GM13976 (cell line): ENCODE results near the gene C11orf65.

Experiments
- DNase-seq: peaks from one replicate; pipeline ENCODE4 v3.0.0; 2012; ENCODE audit warnings: low spot score
- in situ Hi-C: fragments of 300-500 bp; cut with MboI; formaldehyde crosslinking; loops from one replicate; pipeline ENCODE4 v1.12.0; 2022; ENCODE audit warnings: low sequenced_read_pairs, mixed read lengths, inconsistent platforms; ENCODE audit not compliant: unreplicated experiment
- TF ChIP-seq, protein P1 (sequence below): IDR thresholded peaks from 2 replicates; pipeline ENCODE4 v1.5.1; 2012; ENCODE audit warnings: borderline replicate concordance, mild to moderate bottlenecking; ENCODE audit not compliant: insufficient read depth; ENCODE audit errors: extremely low read depth, missing control alignments, control extremely low read depth

The C11orf65 gene

DNA sequence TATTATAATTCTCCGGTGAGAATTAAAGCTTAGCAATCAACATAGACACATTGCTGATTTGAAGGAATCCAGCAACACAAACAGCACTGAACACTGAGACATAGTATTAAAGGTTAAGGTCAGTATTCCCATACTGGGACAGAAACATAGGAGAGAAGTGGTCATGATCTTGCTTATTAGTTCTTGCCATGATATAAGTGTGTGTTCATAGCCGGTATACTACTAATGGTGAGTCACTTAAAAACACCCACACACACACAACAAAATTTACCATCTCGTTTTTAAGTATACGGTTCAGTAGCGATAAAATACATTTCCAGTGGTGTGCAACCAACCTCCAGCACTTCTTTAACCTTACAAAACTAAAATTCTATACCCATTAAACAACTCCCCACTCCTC is 96.3 kb downstream of the C11orf65 start:
- no peak for DNase-seq
- in situ Hi-C loops: no loop called here
- TF ChIP-seq, protein P1, sequence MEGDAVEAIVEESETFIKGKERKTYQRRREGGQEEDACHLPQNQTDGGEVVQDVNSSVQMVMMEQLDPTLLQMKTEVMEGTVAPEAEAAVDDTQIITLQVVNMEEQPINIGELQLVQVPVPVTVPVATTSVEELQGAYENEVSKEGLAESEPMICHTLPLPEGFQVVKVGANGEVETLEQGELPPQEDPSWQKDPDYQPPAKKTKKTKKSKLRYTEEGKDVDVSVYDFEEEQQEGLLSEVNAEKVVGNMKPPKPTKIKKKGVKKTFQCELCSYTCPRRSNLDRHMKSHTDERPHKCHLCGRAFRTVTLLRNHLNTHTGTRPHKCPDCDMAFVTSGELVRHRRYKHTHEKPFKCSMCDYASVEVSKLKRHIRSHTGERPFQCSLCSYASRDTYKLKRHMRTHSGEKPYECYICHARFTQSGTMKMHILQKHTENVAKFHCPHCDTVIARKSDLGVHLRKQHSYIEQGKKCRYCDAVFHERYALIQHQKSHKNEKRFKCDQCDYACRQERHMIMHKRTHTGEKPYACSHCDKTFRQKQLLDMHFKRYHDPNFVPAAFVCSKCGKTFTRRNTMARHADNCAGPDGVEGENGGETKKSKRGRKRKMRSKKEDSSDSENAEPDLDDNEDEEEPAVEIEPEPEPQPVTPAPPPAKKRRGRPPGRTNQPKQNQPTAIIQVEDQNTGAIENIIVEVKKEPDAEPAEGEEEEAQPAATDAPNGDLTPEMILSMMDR: no peak

DNA sequence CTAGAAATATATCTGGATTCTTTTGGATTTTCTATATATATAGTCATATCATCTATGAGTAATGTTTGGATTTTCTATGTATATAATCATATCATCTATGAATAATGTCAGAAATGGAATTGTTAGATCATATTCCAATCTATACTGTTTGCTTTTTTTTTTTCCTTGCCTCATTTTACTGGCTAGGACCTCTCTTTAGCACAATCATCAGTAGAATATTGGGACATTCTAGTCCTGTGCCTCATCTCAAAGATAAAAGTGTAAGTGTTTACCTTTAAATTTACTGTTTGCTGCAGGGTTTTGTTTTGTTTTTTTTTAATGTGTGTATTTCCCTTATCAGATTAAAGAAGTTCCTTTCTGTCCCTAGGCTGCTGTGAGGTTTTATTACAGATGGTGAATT is 97.0 kb downstream of the C11orf65 start:
- TF ChIP-seq, protein P1: no peak

DNA sequence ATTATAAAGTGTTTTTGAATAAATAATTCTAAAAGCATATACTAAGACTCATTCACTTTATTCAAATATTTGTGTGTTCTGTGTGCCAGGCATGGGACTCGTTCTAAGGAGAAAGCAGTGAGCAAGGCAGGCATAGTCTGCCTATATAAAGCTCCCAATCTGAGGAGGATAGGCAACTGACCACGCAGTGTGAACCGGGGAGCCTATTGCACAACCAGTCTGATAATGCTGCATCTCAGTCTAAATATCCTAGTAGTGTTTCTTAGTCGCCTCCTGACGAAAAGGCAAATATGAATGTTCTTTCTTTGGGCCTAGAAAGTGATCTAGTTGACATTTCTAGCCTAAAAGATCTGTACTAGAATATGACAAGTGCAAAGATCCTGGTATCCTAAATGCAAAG is 98.3 kb downstream of the C11orf65 start:
- in situ Hi-C loops: no loop called here
- TF ChIP-seq, protein P1: no peak

More for the DNA sequence above, 97.0 kb downstream of the C11orf65 start:
- in situ Hi-C loops: no loop called here
- DNase-seq: no peak

GRCh38 chr11:108368134-108368533 is 99.2 kb downstream of the C11orf65 start:
- DNase-seq: no peak

More for the DNA sequence above, 98.3 kb downstream of the C11orf65 start:
- no peak for DNase-seq

DNA sequence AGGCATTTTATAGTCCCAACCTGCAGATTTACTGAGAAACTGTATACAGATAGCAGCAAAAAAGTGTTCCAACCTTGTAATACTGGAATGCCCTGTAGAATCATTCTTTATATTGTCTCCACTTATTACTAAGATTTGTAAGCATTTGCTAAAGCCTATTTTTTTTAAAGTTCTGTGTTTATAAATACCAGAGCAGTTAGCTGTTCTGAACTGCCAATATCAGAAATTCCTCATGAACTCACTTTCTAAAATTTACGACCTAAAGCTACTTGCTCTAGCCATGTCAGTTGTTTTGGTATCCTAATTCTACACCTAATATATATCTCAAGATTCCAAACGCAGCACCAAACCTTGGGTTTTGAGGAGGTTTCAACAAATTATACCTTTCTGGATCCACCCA is 103.2 kb downstream of the C11orf65 start:
- no peak for DNase-seq
- in situ Hi-C loops: no loop called here
- TF ChIP-seq, protein P1: no peak

More at GRCh38 chr11:108368134-108368533, 99.2 kb downstream of the C11orf65 start:
- in situ Hi-C loops: no loop called here
- TF ChIP-seq, protein P1: no peak

GRCh38 chr11:108351468-108351867 is 115.9 kb downstream of the C11orf65 start:
- in situ Hi-C loops: no loop called here
- no peak for DNase-seq
- TF ChIP-seq, protein P1: no peak

DNA sequence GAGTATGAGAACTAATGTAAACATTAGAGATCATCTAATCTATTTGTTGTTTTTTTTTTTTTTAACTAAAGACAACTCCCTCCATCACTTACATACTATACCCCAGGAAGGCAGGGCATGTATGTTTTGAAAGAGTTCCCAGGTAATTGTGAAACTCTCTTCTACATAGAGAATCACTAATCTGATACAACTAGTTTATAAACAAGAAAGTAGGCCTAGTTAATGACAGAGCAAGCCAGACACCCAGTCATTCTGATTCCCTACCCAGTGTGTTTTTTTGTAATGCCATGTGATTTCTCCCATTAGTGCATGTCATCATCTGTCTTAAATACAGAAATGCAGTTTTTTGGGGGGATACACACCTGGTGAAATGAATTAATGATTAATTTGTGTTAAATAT is 120.9 kb downstream of the C11orf65 start:
- TF ChIP-seq, protein P1: no peak
- in situ Hi-C loops: no loop called here
- DNase-seq: no peak
